Ishikawa (cell line): Measurements from ENCODE around the gene NEURL1.

Experiments
- CEBPB ChIP-seq: IDR thresholded peaks from 2 replicates; pipeline ENCODE4 v1.6.1; 2012
- CREB1 ChIP-seq: IDR thresholded peaks from 2 replicates; pipeline ENCODE4 v1.6.1; 2012; ENCODE audit warnings: low read depth
- EGR1 ChIP-seq: IDR thresholded peaks from 2 replicates; pipeline ENCODE4 v1.6.1; 2012
- EP300 ChIP-seq: IDR thresholded peaks from 2 replicates; pipeline ENCODE4 v1.6.1; 2012; ENCODE audit warnings: borderline replicate concordance
- FOXM1 ChIP-seq: IDR thresholded peaks from 2 replicates; pipeline ENCODE4 v1.6.1; 2012; ENCODE audit warnings: low read depth, borderline replicate concordance
- MAX ChIP-seq: IDR thresholded peaks from 2 replicates; pipeline ENCODE4 v1.6.1; 2012
- NFIC ChIP-seq: IDR thresholded peaks from 2 replicates; pipeline ENCODE4 v1.6.1; 2012
- RAD21 ChIP-seq: IDR thresholded peaks from 2 replicates; pipeline ENCODE4 v1.6.1; 2012; ENCODE audit warnings: low read depth
- REST ChIP-seq: IDR thresholded peaks from 2 replicates; pipeline ENCODE4 v1.6.1; 2012; ENCODE audit warnings: low read depth, mild to moderate bottlenecking
- TAF1 ChIP-seq: IDR thresholded peaks from 2 replicates; pipeline ENCODE4 v1.6.1; 2012; ENCODE audit warnings: low read depth, mild to moderate bottlenecking
- TCF12 ChIP-seq: IDR thresholded peaks from 2 replicates; pipeline ENCODE4 v1.6.1; 2012; ENCODE audit warnings: low read depth
- TEAD4 ChIP-seq: IDR thresholded peaks from 2 replicates; pipeline ENCODE4 v1.6.1; 2012
- USF1 ChIP-seq: IDR thresholded peaks from 2 replicates; pipeline ENCODE4 v1.6.1; 2012
- YY1 ChIP-seq: IDR thresholded peaks from 2 replicates; pipeline ENCODE4 v1.6.1; 2012; ENCODE audit warnings: low read depth
- ZBTB7A ChIP-seq: IDR thresholded peaks from 2 replicates; pipeline ENCODE4 v1.6.1; 2012; ENCODE audit warnings: low read depth

The NEURL1 gene

GRCh38 chr10:103498936-103499638 is 5.6 kb downstream of the NEURL1 start:
- TF ChIP-seq EP300 (no peak), TAF1 (no peak), TEAD4 (no peak), FOXM1 (no peak), CREB1 (no peak), NFIC (no peak), CEBPB (no peak), RAD21 (no peak), EGR1 (no peak), YY1 (no peak), REST (no peak), USF1 (no peak), TCF12 (no peak)

GRCh38 chr10:103499881-103500280 is 6.4 kb downstream of the NEURL1 start:
- no peak for TF ChIP-seq TEAD4
- TF ChIP-seq EP300 = no peak
- TF ChIP-seq REST = no peak
- TF ChIP-seq EGR1 = no peak
- no peak for TF ChIP-seq TAF1
- TF ChIP-seq CEBPB = no peak
- no peak for TF ChIP-seq NFIC
- TF ChIP-seq CREB1 = no peak
- no peak for TF ChIP-seq MAX
- TF ChIP-seq FOXM1 = no peak

- TF ChIP-seq TAF1 (no peak), EP300 (no peak), YY1 (no peak), MAX (no peak), REST (no peak), RAD21 (no peak), NFIC (no peak), ZBTB7A (no peak), CEBPB (no peak), TCF12 (no peak), TEAD4 (no peak), CREB1 (no peak), USF1 (no peak), FOXM1 (no peak), EGR1 (no peak)
These were observed 7.0 kb downstream of the NEURL1 start for GRCh38 chr10:103500481-103500880.

GRCh38 chr10:103501186-103501585 is 7.7 kb downstream of the NEURL1 start:
- TF ChIP-seq FOXM1 = no peak
- TF ChIP-seq MAX = no peak
- no peak for TF ChIP-seq NFIC
- no peak for TF ChIP-seq USF1
- no peak for TF ChIP-seq TAF1
- TF ChIP-seq YY1 = no peak
- TF ChIP-seq CEBPB = no peak
- no peak for TF ChIP-seq RAD21
- no peak for TF ChIP-seq EGR1
- no peak for TF ChIP-seq EP300
- no peak for TF ChIP-seq TCF12
- no peak for TF ChIP-seq ZBTB7A
- no peak for TF ChIP-seq TEAD4
- TF ChIP-seq REST = no peak
